K562 (cell line): Measurements from ENCODE around the gene HAT1. TPM values are rescaled to one million over a fixed set of nuclear protein-coding genes. Genes with fewer than 3 reads are reported as not detected.

Experiments
- ATAC-seq: fragments of 200-7000 bp; cut with Tn5 transposase; 3 replicates; pipeline ENCODE4 v1.9.1; 2020; ENCODE audit warnings: moderate library complexity
- BruUV-seq: library from RNA; stranded (reverse); fragments of 400-500 nt; replicated peaks from 2 replicates; lab custom pipeline; 2021; lab: Mats Ljungman, UMichigan
- CTCF ChIA-PET: fragments of 300-600 bp; formaldehyde crosslinking; extraction: SDS; loops from one replicate; lab custom pipeline; 2021; ENCODE audit warnings: low intra/inter-chr PET ratio; lab: Yijun Ruan, JAX
- POLR2A ChIA-PET: fragments of 300-600, 350-650 bp; sonication (Branson Sonifier 250); formaldehyde crosslinking; extraction: SDS; loops from one replicate; lab custom pipeline; 2021; ENCODE audit warnings: antibody characterized with exemption, inconsistent platforms; lab: Yijun Ruan, JAX
- DNase-seq, 4 experiments: peaks; one replicate each; pipeline versions ENCODE4 v3.0.0 to v3.0.0-alpha.2; 2011 to 2018; ENCODE audit warnings: low spot score in 3 of 4, mixed read lengths in 3 of 4; ENCODE audit errors: extremely low read depth in 1 of 4
- FAIRE-seq: peaks from 2 replicates; lab custom pipeline; 2011; peaks lifted over from hg19 to GRCh38; lab: Jason Lieb, UNC
- H2AFZ ChIP-seq: 2 replicates; pipeline ENCODE4 v1.6.0; 2011; ENCODE audit warnings: low read depth, low read length, control low read depth, inconsistent platforms
- H3K27ac ChIP-seq: fragments of 200-600 bp; 3 replicates; pipeline ENCODE4 v1.8.0; 2011; ENCODE audit warnings: low read depth, mild to moderate bottlenecking, control low read depth, inconsistent platforms, low read length, moderate library complexity, mixed read lengths; ENCODE audit errors: extremely low read depth
- H3K27me3 ChIP-seq, 2 experiments: fragments of 300-600 bp in 1 of 2; 2 replicates in 1 of 2; 3 replicates in 1 of 2; pipeline versions ENCODE4 v1.6.0 to v1.8.0; 2011; ENCODE audit warnings: inconsistent platforms in 2 of 2, low read length in 2 of 2, mild to moderate bottlenecking in 1 of 2, mixed read lengths in 1 of 2, moderate library complexity in 1 of 2; ENCODE audit not compliant: control insufficient read depth in 2 of 2, insufficient read depth in 2 of 2
- H3K36me3 ChIP-seq: fragments of 300-600 bp; 3 replicates; pipeline ENCODE4 v1.8.0; 2011; ENCODE audit warnings: mild to moderate bottlenecking, low read length, inconsistent platforms; ENCODE audit not compliant: control insufficient read depth, insufficient read depth
- H3K4me1 ChIP-seq, 2 experiments: fragments of 200-600 bp in 1 of 2; replicated peaks in 1 of 2; 2 replicates in 1 of 2; 3 replicates in 1 of 2; pipeline versions ENCODE4 v1.5.1 to v1.8.0; 2011; ENCODE audit warnings: inconsistent platforms in 2 of 2, low read length in 2 of 2, mild to moderate bottlenecking in 1 of 2, mixed read lengths in 1 of 2, moderate library complexity in 1 of 2; ENCODE audit not compliant: control insufficient read depth in 2 of 2, insufficient read depth in 2 of 2
- H3K4me2 ChIP-seq: 2 replicates; pipeline ENCODE4 v1.6.1; 2011; ENCODE audit warnings: low read length, control low read depth, inconsistent platforms, mixed read lengths; ENCODE audit not compliant: insufficient read depth
- H3K4me3 ChIP-seq: fragments of 200-600 bp; sonication (generic), shearing (Covaris generic); 2 replicates; pipeline ENCODE4 v1.5.1; 2016; ENCODE audit warnings: control low read depth, inconsistent platforms
- H3K79me2 ChIP-seq: fragments of 200-600 bp; 3 replicates; pipeline ENCODE4 v1.8.0; 2011; ENCODE audit warnings: low read length, inconsistent platforms; ENCODE audit not compliant: control insufficient read depth, insufficient read depth
- H3K9ac ChIP-seq, 2 experiments: 2 replicates each; pipeline versions ENCODE4 v1.6.0 to v1.6.1; 2011; ENCODE audit warnings: low read depth in 2 of 2, low read length in 2 of 2, control low read depth in 1 of 2, inconsistent platforms in 1 of 2, mild to moderate bottlenecking in 1 of 2, mixed read lengths in 1 of 2; ENCODE audit not compliant: insufficient read depth in 1 of 2
- H3K9me1 ChIP-seq: one replicate; pipeline ENCODE4 v1.6.0; 2011; ENCODE audit warnings: inconsistent platforms, mild to moderate bottlenecking, low read length, moderate library complexity; ENCODE audit not compliant: control insufficient read depth, insufficient read depth
- H3K9me3 ChIP-seq: replicated peaks from 2 replicates; pipeline ENCODE4 v1.5.1; 2011; ENCODE audit warnings: low read depth, low read length, inconsistent platforms; ENCODE audit not compliant: control insufficient read depth, insufficient read depth
- H4K20me1 ChIP-seq: replicated peaks from 2 replicates; pipeline ENCODE4 v1.6.1; 2011; ENCODE audit warnings: low read length, inconsistent platforms, mixed read lengths; ENCODE audit not compliant: control insufficient read depth, insufficient read depth
- BCL6 ChIP-seq: fragments of 250-450 bp; sonication (Bioruptor Pico); IDR thresholded peaks from 2 replicates; pipeline ENCODE4 v1.4.0; 2020
- CGGBP1 ChIP-seq: fragments of 250-450 bp; sonication (Bioruptor Pico); IDR thresholded peaks from 2 replicates; pipeline ENCODE4 v1.9.0; 2021; ENCODE audit warnings: mild to moderate bottlenecking
- ELF2 ChIP-seq: fragments of 250-450 bp; sonication (Bioruptor Pico); IDR thresholded peaks from 2 replicates; pipeline ENCODE4 v1.5.0; 2021; ENCODE audit warnings: mild to moderate bottlenecking
- FOXP4 ChIP-seq: sonication (generic); formaldehyde crosslinking; IDR thresholded peaks from 2 replicates; pipeline ENCODE4 v1.8.0; 2022; ENCODE audit warnings: mild to moderate bottlenecking, missing genetic modification reagents, borderline replicate concordance
- GTF2B ChIP-seq: IDR thresholded peaks from 2 replicates; pipeline ENCODE4 v1.6.1; 2011; ENCODE audit not compliant: insufficient read length; ENCODE audit errors: extremely low read depth
- HCFC1 ChIP-seq: IDR thresholded peaks from 2 replicates; pipeline ENCODE4 v1.6.1; 2012; ENCODE audit warnings: low read depth, low read length, improper control_type of control experiment
- HMGXB4 ChIP-seq: sonication (generic); formaldehyde crosslinking; IDR thresholded peaks from 2 replicates; pipeline ENCODE4 v1.8.1; 2023; ENCODE audit warnings: mild to moderate bottlenecking, missing genetic modification reagents
- KLF10 ChIP-seq: fragments of 250-450 bp; sonication (Bioruptor Pico); IDR thresholded peaks from 2 replicates; pipeline ENCODE4 v1.6.1; 2021; ENCODE audit warnings: matching md5 sums
- MAFG ChIP-seq: fragments of 450-650 bp; conservative IDR thresholded peaks from 2 replicates; pipeline ENCODE4 v1.6.1; 2016; ENCODE audit warnings: missing genetic modification characterization, missing compliant biosample characterization
- NCOA4 ChIP-seq: fragments of 450-650 bp; IDR thresholded peaks from 2 replicates; pipeline ENCODE4 v1.6.1; 2018; ENCODE audit warnings: mild to moderate bottlenecking; ENCODE audit not compliant: partially characterized antibody
- PATZ1 ChIP-seq: fragments of 250-450 bp; sonication (Bioruptor Pico); IDR thresholded peaks from 2 replicates; pipeline ENCODE4 v1.5.0; 2020; ENCODE audit warnings: mild to moderate bottlenecking, borderline replicate concordance
- PTRF ChIP-seq: fragments of 450-650 bp; IDR thresholded peaks from 2 replicates; pipeline ENCODE4 v1.6.1; 2016; ENCODE audit warnings: mild to moderate bottlenecking, missing genetic modification characterization, missing compliant biosample characterization
- SIRT6 ChIP-seq: IDR thresholded peaks from one replicate; pipeline ENCODE4 v1.6.1; 2012; ENCODE audit warnings: low read depth, mild to moderate bottlenecking, control low read depth, inconsistent platforms, low read length, moderate library complexity
- TRIM24 ChIP-seq, 2 experiments: fragments of 450-650 bp; IDR thresholded peaks; 2 replicates each; pipeline ENCODE4 v1.6.1; 2016
- ZC3H8 ChIP-seq: fragments of 450-650 bp; IDR thresholded peaks from 2 replicates; pipeline ENCODE4 v1.6.1; 2017
- WGBS: fragments of 100-300 bp; shearing (Covaris generic); methylation state at CpG from one replicate; pipeline ENCODE4 v1.1.6; 2016; ENCODE audit warnings: low coverage, mixed read lengths; ENCODE audit not compliant: insufficient coverage; ENCODE audit errors: missing lambda C conversion rate; 5-methylcytosine and 5-hydroxymethylcytosine counted together
- in situ Hi-C: fragments of 300-500 bp; cut with MboI; formaldehyde crosslinking; loops from 4 replicates; pipeline ENCODE4 v1.15.0; 2018; ENCODE audit warnings: inconsistent platforms, mixed read lengths
- intact Hi-C: fragments of 100-400 bp; cut with micrococcal nuclease; formaldehyde crosslinking; loops from 2 replicates; pipeline ENCODE4 v1.14.2; 2022
- polyA plus RNA-seq, 8 experiments: library from polyadenylated mRNA; depleted of rRNA in 4 of 8; stranded (reverse) in 5 of 8; unstranded in 3 of 8; fragments of >200 nt; fragmentation: Nextera tagmentation in 2 of 8; fragmentation: Illumina TruSeq in 1 of 8; extraction: Ambion mirVana in 2 of 8; extraction: Trizol in 1 of 8; gene quantifications; 2 replicates each; pipeline versions ENCODE4 v1.2.1 to v1.2.3, GENCODE V29; 2011 to 2014; ENCODE audit warnings: inconsistent platforms in 1 of 8, missing spikeins in 1 of 8
- total RNA-seq, 7 experiments: library from RNA; depleted of rRNA in 6 of 7; stranded (reverse); fragments of >200 nt in 6 of 7; fragmentation: Illumina TruSeq in 2 of 7; extraction: Trizol in 2 of 7; gene quantifications; 2 replicates each; pipeline versions ENCODE4 v1.2.1 to v1.2.3, GENCODE V29; 2011 to 2021; ENCODE audit warnings: low replicate concordance in 1 of 7

The HAT1 gene
- total and polyA plus RNA-seq, 9 of the 15 experiments (the other 6 are each of a cell fraction or from before 2014, with no cell fraction given), result 125 to 384 (median 244) TPM

GRCh38 chr2:171883275-171883893 is 38.9 kb upstream of the HAT1 start:
- Histone ChIP-seq H3K79me2 (no peaks in the 10 kb centered on the region), H3K4me3 (no peak overlapping the region), H3K27ac (no peak overlapping the region), H3K9ac (no peak overlapping the region), H3K4me2 (no peak overlapping the region), H3K4me1 (peaks cover 0 to 8% of the 10 kb centered on the region in 2 experiments; a peak in 2 of 5 replicates), H3K27me3 (no peaks in the 10 kb centered on the region), H3K36me3 (peaks cover 3% of the 10 kb centered on the region; the same call in 1 of the 3 replicates), H4K20me1 (no peaks in the 10 kb centered on the region), H3K9me1 (no peaks in the 10 kb centered on the region), H2AFZ (no peak overlapping the region), H3K9me3 (no peaks in the 10 kb centered on the region)
- BruUV-seq, result no TSS peak
- ATAC-seq, result no peak; the same call in 2 of the 3 replicates
- ChIA-PET CTCF (no interaction called here), POLR2A (interaction anchor here (0.6 to 8.4 kb wide), 4 partner anchors 8 to 54 kb away, joined by 3 to 78 read pairs (median 4); partner anchors contain the start of gene SLC25A12)
- no peak for TF ChIP-seq NCOA4
- no peak for TF ChIP-seq HMGXB4 (CRISPR knock-in tag)
- TF ChIP-seq HCFC1, result no peak
- TF ChIP-seq ELF2 (CRISPR knock-in tag), result no peak
- no peak for TF ChIP-seq ZC3H8
- TF ChIP-seq GTF2B, result no peak
- no peak for TF ChIP-seq MAFG (tag)
- TF ChIP-seq TRIM24 (IDR thresholded peaks at IDR 0.05), result no peak
- no peak for TF ChIP-seq PTRF (tag)
- TF ChIP-seq CGGBP1, result no peak
- TF ChIP-seq SIRT6, result no peak
- TF ChIP-seq KLF10, result no peak
- no peak for TF ChIP-seq FOXP4 (CRISPR knock-in tag)
- TF ChIP-seq BCL6 (CRISPR knock-in tag), result no peak
- TF ChIP-seq PATZ1, result no peak
- intact Hi-C loops (no loop called here), in situ Hi-C loops (no loop called here)
- WGBS, result 76% methylated on average over 5 of the region's 5 CpGs
- no peak for FAIRE-seq
- DNase-seq, result no peak
